HG02840 (cell line): ENCODE results near the gene S100A1.
"Not testable (repeated sequence)": the region's sequence is repeated elsewhere in the genome, so short reads cannot be mapped to it uniquely, and the experiment has no call there.

Experiments used
- ATAC-seq: cut with Tn5 transposase; IDR thresholded peaks from one replicate; pipeline ENCODE4 v1.9.1; 2021; ENCODE audit warnings: mild to moderate bottlenecking, moderate library complexity, moderate number of reproducible peaks; ENCODE audit not compliant: unreplicated experiment, low FRiP score

The S100A1 gene

DNA sequence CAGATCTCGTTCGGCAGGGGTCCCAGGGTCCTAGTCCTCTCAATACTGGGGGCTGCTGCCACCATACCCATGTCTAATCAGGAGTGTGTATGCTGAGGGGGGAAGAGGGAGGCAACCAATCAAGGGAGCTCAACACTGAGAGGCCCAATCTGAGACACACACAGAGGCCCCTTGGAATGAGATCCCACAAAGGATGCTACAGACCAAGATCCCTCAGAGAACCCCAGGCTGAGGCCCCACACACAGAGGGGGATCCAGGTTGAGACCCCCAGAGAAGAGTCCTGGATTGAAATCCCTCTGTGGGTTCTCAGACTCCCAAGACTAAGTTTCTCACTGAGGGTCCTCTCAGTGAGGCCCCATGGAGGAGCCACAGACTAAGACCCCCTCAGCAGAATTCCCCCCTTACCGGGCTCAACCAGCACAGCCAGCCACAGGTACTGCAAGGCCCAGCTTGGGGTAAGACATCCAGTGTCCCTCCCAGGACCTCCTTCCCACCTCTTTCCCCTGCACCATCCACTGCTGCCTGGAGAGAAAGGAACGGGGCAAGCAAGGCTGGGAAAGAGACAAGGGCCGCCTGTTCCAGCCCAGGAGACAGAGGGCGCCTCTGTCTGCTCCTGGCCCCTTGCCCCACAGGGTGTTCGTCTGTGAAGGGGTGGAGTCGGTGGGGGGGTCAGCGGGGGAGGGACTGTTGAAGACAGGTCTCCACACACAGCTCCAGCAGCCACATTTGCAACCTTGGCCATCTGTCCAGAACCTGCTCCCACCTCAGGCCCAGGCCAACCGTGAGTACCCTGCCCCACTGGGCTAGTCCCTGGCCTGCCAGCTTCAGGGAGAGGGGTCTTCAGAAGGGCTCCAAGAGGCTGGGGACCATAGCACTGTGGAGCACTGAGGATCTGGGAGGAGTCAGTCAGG lies at the start of gene S100A1:
TSS of gene S100A1 (plus strand) at position 720 of the 912 bp plus-strand sequence. CDS start 2,088 bp downstream, outside the sequence.
- no peak for ATAC-seq

DNA sequence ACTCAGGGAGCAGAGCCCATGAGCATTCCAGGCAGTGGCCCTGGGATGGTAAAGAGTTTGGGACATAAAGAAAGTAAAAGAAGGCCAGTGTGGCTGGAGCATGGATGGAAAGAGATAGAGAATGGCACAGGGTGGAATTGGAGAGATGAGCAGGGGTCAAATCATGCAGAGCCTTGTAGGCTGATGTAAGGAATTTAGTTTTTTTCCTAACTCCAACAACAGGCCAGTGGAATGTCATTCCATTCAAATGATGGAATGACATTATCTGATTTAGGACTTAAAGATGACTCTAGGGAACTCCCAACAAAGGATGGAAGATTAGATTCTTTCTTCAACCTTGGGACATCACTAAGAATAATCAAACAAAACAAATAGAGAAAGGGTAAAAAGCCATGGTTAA lies 49.7 kb upstream of the S100A1 start:
- no peak for ATAC-seq

DNA sequence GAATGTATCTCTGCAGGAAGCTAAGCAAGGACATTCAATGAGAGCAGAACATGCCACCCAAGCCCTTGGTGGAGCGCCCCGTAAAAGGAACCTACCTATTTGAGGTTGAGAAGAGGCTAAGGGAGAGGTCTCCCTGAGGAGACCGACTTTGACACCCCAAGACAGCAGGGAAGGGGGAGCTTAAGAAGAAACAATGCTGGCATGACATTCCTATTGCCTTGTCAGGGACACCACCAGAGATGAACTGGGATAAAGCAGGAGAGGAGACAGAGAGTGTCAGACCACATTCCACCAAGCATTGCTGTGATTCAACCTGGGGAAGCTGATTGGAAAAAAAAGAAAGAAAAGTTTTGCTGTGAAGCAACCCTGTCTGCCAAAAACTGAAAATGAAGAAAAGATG lies 49.3 kb upstream of the S100A1 start:
- ATAC-seq: no peak

DNA sequence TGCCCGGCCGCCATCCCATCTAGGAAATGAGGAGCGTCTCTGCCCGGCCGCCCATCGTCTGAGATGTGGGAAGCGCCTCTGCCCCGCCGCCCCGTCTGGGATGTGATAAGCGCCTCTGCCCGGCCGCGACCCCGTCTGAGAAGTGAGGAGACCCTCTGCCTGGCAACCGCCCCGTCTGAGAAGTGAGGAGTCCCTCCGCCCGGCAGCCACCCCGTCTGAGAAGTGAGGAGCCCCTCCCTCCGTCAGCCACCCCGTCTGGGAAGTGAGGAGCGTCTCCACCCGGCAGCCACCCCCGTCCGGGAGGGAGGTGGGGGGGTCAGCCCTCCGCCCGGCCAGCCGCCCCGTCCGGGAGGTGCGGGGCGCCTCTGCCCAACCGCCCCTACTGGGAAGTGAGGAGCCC lies 45.4 kb upstream of the S100A1 start:
- not testable (repeated sequence) for ATAC-seq

DNA sequence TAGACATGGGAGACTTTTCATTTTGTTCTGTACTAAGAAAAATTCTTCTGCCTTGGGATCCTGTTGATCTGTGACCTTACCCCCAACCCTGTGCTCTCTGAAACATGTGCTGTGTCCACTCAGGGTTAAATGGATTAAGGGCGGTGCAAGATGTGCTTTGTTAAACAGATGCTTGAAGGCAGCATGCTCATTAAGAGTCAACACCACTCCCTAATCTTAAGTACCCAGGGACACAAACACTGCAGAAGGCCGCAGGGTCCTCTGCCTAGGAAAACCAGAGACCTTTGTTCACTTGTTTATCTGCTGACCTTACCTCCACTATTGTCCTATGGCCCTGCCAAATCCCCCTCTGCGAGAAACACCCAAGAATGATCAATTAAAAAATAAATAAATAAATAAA lies 44.7 kb upstream of the S100A1 start:
- ATAC-seq: not testable (repeated sequence)

DNA sequence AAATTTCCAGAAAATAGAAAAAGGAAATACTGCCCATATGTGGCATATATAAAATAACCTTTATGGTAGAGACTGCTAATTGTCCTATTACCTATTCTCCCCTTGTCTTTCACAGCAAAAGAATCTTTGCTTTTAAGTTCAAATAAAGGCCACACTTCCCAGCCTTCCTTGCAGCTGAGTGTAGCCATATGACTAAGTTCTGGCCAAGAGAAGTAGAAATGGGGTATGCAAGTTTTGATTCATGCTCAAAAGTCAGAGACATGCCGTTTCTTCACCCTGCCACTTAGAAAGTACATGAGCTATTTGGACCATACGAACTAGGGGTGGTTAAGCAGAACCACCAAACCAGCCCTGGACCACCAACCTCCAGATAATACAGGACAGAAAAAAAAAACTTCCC lies 44.3 kb upstream of the S100A1 start:
- no peak for ATAC-seq

DNA sequence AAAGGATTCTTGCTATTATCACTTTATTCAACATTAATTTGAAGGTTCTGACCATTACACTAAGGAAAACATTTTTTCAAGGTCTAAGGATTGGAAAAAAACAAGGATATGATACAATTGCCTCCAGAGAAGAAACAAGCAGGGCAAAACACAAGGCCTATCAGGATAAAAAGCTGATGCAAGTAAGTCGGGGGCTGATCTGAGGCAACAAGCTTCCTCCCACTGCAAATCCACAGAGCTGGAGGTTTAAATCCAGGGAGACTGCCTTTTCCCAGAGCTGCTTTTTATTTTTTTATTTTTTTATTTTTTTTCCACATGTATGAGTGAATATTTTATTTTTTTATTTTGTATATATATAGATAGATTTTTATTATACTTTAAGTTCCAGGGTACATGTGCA lies 43.2 kb upstream of the S100A1 start:
- ATAC-seq: no peak

DNA sequence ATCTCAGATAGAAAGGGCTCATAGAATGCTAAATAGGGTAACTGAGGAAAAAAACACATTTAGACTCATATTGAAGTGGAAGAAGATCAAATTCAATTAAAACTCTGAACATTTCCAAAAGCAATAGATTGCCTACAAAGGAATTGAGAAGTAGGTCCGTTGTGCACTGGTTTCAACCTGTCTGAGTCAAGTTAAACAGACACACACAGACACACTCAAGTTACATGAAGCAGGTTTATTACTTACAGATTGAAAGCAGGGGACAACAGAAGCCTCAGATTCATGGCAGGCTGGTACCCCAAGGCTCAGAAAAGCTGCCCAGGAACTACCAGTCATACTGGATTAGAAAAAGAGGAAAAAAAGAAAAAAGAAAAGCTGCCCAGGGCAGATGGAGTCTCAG lies 41.9 kb upstream of the S100A1 start:
- ATAC-seq: no peak

DNA sequence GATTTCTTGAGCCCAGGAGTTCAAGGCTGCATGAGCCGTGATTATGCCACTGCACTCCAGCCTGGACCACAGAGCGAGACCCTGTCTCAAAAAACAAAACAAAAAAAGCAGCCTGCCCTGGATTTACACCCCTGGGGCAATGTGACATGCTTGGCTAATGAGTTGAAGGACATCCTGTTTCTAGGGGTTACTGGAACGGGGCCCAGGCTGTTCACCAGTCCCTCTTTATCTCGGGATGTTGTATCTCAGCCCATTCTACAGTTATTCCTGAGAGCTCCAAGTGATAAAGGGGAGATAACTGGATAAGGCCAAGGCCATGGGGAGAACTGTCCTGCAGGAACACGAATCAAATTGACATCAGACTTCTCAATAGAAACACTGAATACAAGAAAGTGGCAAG lies 40.9 kb upstream of the S100A1 start:
- no peak for ATAC-seq

DNA sequence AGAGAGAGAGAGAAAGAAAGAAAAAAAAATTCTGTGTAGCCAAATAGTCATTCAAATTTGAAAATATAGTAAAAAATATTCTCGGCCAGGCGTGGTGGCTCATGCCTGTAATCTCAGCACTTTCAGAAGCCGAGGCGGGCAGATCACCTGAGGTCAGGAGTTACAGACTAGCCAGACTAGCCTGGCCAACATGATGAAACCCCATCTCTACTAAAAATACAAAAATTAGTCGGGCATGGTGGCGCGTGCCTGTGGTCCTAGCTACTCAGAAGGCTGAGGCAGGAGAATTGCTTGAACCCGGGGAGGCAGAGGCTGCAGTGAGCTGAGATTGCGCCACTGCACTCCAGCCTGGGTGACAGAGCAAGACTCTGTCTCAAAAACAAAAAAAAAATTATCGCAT lies 40.2 kb upstream of the S100A1 start:
- not testable (repeated sequence) for ATAC-seq

DNA sequence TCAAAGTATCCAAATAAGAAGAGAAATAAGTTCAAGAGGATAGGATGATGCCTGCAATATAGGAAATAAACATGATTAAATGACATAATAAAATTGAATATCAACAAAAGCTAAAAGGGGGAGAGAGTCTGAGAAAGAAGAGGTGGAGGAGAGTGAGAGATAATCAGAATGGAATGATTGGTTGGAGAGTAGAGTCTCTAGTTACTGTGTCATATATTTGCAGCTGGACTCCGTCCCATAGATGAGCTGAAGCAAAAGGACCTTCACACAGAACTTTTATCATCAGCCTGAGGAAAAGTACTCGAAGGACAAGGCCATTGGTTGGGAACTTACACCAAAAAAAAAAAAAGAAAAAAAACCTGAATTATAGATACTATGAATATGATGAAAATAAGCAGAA lies 39.8 kb upstream of the S100A1 start:
- no peak for ATAC-seq

DNA sequence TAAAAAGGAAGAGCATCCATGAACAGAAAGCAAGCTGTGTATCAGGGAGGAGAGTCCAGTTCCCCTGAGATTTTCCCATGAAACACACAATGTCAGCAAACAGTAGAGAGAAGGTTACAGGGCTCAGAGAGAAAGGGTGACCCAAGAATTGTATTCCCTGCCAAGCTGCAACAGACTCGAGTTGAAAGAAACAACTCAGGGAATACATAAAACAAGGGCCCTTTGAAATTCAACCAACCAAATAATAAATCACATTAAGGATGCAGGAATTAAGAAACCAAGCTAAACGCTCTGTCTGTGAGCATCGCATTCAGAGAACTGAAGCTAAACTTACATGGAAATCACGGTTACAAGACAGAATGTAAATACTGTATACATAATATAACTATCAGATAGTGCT lies 35.5 kb upstream of the S100A1 start:
- no peak for ATAC-seq

DNA sequence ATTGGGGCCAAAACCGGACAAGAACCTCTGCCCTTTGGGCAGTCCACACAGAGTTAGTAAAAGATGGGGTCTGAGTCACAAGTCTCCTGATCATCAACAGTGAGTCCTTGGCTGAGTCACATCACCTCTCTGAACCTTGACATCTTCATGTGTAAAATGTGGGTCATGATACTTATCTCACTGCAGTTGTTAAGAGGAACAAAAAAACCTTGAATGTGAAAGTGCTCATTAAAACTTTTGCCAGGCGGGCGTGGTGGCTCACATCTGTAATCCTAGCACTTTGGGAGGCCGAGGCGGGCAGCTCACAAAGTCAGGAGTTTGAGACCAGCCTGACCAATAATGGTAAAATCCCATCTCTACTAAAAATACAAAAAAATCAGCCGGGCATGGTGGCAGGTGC lies 31.0 kb upstream of the S100A1 start:
- no peak for ATAC-seq

DNA sequence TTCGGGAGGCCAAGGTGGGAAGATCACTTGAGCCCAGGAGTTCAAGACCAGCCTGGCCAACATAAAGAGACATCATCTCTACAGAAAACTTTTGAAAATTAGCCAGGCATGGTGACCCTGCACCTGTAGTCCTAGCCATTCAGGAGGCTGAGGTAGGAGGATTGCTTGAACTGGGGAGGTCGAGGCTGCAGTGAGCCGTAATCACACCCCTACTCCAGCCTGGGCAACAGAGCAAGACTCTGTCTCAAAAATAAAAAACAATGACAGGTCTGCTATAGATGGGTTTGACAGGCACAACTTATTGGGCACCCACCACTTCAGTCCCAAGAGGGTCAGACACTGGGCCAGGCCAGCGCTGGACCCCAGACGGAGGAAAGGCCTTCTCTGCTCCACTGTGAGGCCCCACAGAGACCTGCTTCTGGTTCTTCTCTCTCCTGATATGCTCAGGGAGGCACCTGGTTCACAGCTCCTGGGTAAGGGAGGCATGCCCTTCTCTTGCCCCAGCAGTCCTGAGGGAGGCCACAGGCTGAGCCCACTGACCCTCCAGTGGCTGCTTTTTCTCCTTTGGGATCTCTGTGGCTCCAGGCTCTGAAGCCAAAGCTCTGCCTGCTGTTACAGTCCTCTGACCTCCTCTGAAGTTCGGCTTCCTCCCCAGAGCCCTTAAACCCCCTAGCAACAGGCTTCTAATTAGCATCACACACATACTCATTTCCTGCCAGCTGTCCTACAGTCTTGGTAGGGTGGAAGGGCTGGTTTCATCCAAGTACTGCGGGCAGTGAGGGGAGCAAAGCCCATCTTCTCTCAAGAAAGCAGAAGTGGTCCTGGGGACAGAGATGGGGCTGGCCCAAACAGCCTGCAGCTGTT lies 29.7 kb upstream of the S100A1 start:
- ATAC-seq: peak; percentile 94

DNA sequence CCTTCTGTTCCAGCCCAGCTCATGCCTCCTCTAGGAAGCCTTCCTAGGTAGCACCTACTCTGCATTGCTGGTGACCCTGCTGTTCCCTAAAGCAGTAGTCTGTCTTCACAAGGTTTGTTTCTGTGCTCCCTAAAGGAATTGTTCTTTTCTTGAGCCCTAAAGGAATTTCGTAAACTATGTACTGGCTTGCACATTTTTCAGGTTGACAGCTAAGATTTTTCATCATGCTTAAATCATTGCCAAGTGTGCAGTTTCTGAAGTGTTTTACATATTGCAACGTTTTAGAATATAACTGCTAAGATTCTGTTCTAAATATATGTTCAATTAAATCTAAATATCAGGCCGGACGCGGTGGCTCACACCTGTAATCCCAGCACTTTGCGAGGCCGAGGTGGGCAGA lies 28.4 kb upstream of the S100A1 start:
- ATAC-seq: no peak

DNA sequence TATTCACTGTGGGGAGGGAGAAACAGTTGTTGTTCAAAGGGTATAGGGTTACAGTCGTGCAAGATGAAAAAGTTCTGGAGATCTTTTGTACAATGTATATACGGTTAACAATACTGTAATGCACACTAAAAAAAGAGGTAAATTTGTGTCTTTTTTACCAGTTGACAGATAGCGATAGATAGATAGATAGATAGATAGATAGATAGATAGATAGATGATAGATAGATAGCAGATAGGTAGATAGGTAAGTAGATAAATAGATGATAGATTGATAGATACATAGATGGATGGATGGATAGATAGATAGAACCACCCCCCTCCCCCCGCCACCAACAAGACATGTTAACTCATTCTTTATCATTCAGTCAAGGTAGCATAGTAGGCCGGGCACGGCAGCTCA lies 25.5 kb upstream of the S100A1 start:
- no peak for ATAC-seq

DNA sequence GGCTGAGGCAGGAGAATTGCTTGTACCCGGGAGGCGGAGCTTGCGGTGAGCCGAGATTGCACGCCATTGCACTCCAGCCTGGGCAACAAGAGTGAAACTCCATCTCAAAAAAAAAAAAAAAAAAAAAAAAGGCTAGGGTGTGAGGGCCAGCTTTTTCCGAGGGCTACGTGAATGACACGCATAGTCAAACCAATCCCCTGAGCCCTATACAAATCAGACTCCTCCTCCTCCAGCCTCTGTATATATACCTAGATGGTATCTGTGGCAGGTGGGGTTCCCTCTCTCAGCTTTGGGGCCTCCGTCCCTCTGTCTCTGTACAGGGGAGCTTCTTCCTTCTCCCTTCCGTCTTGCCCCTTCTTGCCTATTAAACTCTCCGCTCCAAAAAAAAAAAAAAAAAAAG lies 22.0 kb upstream of the S100A1 start:
- ATAC-seq: no peak

DNA sequence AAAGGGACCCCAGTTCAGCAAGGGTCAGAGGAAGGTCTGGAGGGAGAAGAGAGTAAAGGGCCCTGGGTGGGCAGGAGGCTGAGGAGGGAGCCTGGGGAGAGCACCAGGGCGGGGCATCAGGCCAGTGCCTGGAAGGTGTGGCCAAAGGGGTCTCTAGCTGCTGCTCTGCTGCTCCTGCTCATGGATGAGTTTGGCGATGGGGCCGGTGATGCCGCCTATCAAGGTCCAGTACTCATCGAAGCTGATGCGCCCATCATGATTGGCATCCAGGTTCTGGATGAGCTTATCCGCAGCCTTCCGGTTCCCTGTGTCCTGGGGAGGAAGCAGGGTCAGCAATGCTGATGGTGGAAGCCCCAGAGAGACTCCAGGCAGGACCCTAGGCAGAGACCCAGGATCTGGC lies 20.9 kb upstream of the S100A1 start:
- no peak for ATAC-seq

DNA sequence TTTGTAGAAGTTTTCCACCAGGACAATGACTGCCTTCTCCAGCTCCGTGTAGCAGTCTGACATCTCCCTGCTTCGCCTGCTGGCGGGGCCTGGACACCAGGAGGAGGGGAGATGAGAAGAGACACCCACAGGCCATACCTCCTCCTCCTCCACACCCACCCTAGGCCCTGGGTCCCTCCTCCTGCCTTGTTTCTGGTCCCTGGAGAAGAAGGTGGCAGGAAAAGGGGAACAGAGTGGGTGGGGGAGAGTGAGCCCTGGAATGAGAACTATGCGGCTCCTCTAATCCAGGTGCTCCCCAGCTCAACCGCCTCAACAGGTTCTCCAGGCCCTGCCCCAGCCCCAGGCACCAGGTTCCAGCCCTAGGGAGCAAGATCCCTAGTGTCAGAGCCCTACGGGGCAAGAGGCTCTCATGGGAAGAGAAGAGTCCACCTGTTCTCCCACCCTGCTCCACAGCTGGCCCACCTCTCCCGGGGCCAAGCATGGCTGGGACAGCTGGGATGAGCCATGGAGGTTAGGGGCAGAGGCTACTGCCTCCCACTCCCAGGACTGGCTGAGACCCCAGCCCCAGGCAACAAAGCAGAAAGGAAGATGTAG lies 20.0 kb upstream of the S100A1 start:
- no peak for ATAC-seq

DNA sequence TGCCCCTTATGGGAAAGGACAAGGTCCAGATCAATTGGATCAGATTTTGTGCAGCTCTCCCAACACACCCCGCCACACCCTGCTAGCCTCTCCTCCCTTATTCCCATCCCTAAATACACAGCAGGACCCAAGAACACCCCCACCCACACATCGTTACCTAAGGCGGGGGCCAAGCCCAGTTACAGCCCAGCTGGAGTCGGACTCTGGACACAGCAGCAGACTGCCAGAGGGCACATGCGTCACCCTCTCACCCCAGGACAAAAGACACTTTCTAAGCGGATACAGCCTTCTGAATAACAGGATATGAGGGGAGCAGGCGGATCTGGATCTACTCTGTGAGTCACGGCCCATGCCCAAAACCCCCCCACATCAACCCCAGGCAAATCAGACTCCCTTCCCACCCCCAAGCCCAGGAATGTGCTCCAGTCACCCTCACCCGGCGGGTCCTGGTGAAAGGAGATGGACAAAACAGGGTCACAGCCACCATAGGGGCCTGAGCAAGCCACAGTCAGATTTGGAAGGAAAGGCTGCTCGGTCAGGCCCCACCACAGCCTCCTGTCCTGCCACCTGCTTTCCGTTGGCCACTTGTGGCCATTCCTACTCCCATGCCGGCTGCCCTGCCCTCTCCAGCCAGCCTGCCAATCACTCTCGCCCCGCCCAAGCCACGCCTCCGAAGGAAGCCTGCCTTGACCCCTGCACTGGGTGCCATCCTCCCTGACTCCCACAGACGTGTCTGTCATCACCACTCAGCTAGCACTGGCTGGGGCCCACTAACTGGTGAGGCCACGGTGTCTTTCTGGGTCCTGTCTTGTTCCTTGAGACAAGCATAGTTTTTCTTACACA lies 19.3 kb upstream of the S100A1 start:
- no peak for ATAC-seq
